Activated CD8-positive, alpha-beta T cell treated with anti-CD3 and anti-CD28 coated beads for 36 hours (primary cell): ENCODE data around the gene VPS4B. TPM values are rescaled to one million over a fixed set of nuclear protein-coding genes. Genes with fewer than 3 reads are reported as not detected.

ENCODE experiments used
- ATAC-seq: fragments of 200-7000 bp; cut with Tn5 transposase; one replicate; pipeline ENCODE4 v1.10.0; 2021; ENCODE audit warnings: mild to moderate bottlenecking, moderate library complexity
- CTCF ChIA-PET: fragments of 350-600 bp; sonication (Branson Sonifier 250); formaldehyde crosslinking; loops from one replicate; lab custom pipeline; 2021; ENCODE audit warnings: antibody characterized with exemption; lab: Charles Lee
- POLR2A ChIA-PET: fragments of 350-600 bp; sonication (Branson Sonifier 250); formaldehyde crosslinking; loops from one replicate; lab custom pipeline; 2021; ENCODE audit warnings: antibody characterized with exemption; lab: Charles Lee
- DNase-seq: peaks from one replicate; pipeline ENCODE4 v3.0.0-alpha.2; 2020
- H3K27ac Mint-ChIP-seq: one replicate; pipeline ENCODE4 v1.8.0; 2021; ENCODE audit warnings: mild to moderate bottlenecking, mixed read lengths
- H3K27me3 Mint-ChIP-seq: one replicate; pipeline ENCODE4 v1.8.0; 2021; ENCODE audit warnings: mixed read lengths
- H3K36me3 Mint-ChIP-seq: one replicate; pipeline ENCODE4 v1.8.0; 2021; ENCODE audit warnings: low read depth, mixed read lengths
- H3K4me1 Mint-ChIP-seq: one replicate; pipeline ENCODE4 v1.8.0; 2021; ENCODE audit warnings: low read depth, mixed read lengths
- H3K4me3 Mint-ChIP-seq: one replicate; pipeline ENCODE4 v1.8.0; 2021; ENCODE audit warnings: mild to moderate bottlenecking, moderate library complexity, mixed read lengths
- H3K9me3 Mint-ChIP-seq: one replicate; pipeline ENCODE4 v1.8.0; 2021; ENCODE audit warnings: mixed read lengths
- intact Hi-C: fragments of 100-400 bp; cut with micrococcal nuclease; formaldehyde crosslinking; loops from one replicate; pipeline ENCODE4 v1.10.0; 2022
- total RNA-seq, 2 experiments: library from RNA; stranded (reverse); gene quantifications; one replicate each; pipeline ENCODE4 v1.2.3, GENCODE V29; 2021
- TF ChIP-seq, protein P1 (sequence below): fragments of 200-600 bp; IDR thresholded peaks from one replicate; pipeline ENCODE4 v1.8.0; 2022; ENCODE audit warnings: antibody characterized with exemption, mild to moderate bottlenecking

VPS4B gene
- total RNA-seq, 2 experiments from 2014 or later: 34.8 to 35.9 TPM

DNA sequence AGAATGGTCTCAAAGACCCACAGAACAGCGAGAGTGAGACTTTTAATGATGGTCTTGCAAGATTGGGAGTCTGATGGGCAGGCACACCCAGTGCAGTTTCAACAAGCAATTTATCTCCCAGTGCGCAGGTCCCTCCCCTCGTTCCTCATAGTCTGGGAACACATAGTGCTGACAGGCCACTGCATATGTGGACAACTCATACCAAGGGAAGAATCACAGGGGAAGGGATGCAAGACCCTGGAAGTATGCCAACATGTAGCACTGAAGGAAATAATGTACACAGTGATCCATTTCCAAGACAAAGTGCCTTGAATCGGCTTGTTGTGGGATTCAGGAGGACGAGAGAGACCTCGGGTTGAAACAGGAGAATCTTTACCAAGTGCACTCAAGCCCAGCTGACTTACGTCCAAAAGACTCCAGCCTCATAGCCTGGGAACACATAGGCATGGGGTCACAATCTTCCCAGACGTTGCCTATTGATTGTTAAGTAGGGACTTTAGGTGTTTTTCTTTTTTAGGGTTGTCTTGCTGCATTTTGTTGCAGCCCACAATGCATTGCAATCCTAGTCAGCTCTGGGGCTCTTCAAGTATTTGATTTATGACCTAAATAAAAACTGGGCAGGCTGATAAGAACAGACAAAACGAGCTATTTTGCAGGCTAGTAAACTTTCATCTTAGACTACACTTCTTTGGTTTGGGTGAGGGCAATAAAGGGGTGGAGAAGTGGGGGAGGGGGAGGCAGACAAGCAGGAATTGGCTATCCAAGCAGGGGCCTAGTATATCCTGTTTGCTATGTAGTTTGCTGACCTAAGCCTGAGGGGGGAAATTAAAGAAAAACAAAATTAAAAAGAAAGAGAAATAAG, 29.8 kb upstream of the VPS4B start:
- Mint-ChIP-seq H3K36me3 (no peaks in the 10 kb centered on the region), H3K9me3 (no peaks in the 10 kb centered on the region), H3K4me1 (no peaks in the 10 kb centered on the region), H3K4me3 (no peak overlapping the region), H3K27ac (no peak overlapping the region), H3K27me3 (no peaks in the 10 kb centered on the region)
- ATAC-seq (no peak), DNase-seq (no peak)
- TF ChIP-seq, protein P1, sequence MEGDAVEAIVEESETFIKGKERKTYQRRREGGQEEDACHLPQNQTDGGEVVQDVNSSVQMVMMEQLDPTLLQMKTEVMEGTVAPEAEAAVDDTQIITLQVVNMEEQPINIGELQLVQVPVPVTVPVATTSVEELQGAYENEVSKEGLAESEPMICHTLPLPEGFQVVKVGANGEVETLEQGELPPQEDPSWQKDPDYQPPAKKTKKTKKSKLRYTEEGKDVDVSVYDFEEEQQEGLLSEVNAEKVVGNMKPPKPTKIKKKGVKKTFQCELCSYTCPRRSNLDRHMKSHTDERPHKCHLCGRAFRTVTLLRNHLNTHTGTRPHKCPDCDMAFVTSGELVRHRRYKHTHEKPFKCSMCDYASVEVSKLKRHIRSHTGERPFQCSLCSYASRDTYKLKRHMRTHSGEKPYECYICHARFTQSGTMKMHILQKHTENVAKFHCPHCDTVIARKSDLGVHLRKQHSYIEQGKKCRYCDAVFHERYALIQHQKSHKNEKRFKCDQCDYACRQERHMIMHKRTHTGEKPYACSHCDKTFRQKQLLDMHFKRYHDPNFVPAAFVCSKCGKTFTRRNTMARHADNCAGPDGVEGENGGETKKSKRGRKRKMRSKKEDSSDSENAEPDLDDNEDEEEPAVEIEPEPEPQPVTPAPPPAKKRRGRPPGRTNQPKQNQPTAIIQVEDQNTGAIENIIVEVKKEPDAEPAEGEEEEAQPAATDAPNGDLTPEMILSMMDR: no peak
- intact Hi-C loops: no loop called here
- ChIA-PET CTCF (no interaction called here), POLR2A (no interaction called here)

DNA sequence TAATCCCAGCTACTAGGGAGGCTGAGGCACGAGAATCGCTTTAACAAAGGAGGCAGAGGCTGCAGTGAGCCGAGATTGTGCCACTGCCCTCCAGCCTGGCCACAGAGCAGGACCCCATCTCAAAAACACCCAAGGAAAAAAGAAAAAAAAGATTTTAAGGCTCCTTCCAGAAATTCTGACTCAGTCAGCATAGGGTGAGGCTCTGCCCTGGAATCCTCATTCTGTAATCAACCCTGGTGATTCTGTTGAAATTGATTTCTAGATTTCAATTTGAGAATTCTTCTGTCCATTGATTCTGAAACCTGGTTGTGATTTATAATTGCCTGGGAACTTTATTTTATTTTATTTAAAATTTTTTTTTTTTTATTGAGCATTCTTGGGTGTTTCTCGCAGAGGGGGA, 27.1 kb upstream of the VPS4B start:
- CTCF ChIA-PET: interaction anchor here (2.2 kb wide), 1 partner anchor 10 kb away, joined by 8 read pairs; no protein-coding TSS in a partner anchor
- POLR2A ChIA-PET: no interaction called here
- H3K27me3 Mint-ChIP-seq: no peaks in the 10 kb centered on the region
- H3K4me1 Mint-ChIP-seq: no peaks in the 10 kb centered on the region
- H3K4me3 Mint-ChIP-seq: no peak overlapping the region
- intact Hi-C loops: no loop called here
- TF ChIP-seq, protein P1: no peak
- no peaks in the 10 kb centered on the region for H3K36me3 Mint-ChIP-seq
- no peak overlapping the region for H3K27ac Mint-ChIP-seq
- no peaks in the 10 kb centered on the region for H3K9me3 Mint-ChIP-seq
- DNase-seq: no peak
- no peak for ATAC-seq

DNA sequence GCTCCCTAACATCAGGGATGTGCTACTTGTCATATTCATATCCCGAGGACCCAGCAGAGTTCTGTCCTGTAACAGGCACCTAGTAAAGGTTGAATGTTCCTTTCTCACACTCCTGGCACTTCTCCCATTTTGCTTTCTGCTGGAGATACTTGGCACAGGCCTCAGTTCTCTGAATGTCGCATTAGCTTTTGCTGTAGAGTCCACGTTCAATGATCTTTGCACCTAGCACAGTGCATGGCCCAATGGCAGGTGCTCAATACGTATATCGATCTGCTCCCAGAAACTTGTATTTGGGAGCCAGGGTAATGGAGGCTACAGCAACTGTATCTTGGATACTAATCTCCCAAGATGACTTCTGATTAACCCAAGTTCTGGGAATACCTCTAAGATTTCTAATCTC, 24.8 kb upstream of the VPS4B start:
- intact Hi-C loops: no loop called here
- CTCF ChIA-PET: interaction anchor here (0.7 to 2.4 kb wide), 6 partner anchors 9 to 430 kb away, joined by 3 to 7 read pairs (median 4); no protein-coding TSS in a partner anchor
- no peak overlapping the region for H3K27ac Mint-ChIP-seq

DNA sequence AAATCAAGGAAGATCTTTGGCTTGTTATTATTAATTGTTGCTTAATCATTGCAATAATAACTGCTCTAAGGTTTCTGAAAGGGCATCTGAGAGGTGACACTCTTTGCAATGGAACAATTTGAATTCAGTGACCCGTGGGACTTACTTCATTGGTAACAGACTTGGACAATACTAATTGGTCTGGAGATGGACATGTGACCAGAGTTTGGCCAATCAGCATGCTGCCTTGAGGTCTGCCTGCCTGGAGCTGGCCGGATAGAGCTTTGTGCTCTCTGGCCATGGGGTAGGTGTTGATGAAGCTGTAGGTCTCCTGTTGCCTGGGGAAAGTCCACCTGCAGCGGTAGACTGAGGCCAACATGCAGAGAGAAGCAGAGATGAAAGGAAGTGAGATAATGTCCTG, 24.0 kb upstream of the VPS4B start:
- DNase-seq: no peak
- Mint-ChIP-seq H3K9me3 (no peaks in the 10 kb centered on the region), H3K36me3 (no peaks in the 10 kb centered on the region), H3K4me3 (no peak overlapping the region), H3K27ac (no peak overlapping the region), H3K27me3 (no peaks in the 10 kb centered on the region), H3K4me1 (no peaks in the 10 kb centered on the region)
- ChIA-PET POLR2A (no interaction called here), CTCF (interaction anchor here (0.7 to 2.4 kb wide), 7 partner anchors 10 to 429 kb away, joined by 3 to 7 read pairs (median 3); no protein-coding TSS in a partner anchor)
- TF ChIP-seq, protein P1: no peak
- ATAC-seq: no peak
- intact Hi-C loops: no loop called here

More for the DNA sequence above, 24.8 kb upstream of the VPS4B start:
- no peaks in the 10 kb centered on the region for H3K36me3 Mint-ChIP-seq
- H3K27me3 Mint-ChIP-seq: no peaks in the 10 kb centered on the region
- H3K9me3 Mint-ChIP-seq: no peaks in the 10 kb centered on the region
- no peaks in the 10 kb centered on the region for H3K4me1 Mint-ChIP-seq
- TF ChIP-seq, protein P1: no peak
- ATAC-seq (no peak), DNase-seq (no peak)
- POLR2A ChIA-PET: no interaction called here
- H3K4me3 Mint-ChIP-seq: no peak overlapping the region

DNA sequence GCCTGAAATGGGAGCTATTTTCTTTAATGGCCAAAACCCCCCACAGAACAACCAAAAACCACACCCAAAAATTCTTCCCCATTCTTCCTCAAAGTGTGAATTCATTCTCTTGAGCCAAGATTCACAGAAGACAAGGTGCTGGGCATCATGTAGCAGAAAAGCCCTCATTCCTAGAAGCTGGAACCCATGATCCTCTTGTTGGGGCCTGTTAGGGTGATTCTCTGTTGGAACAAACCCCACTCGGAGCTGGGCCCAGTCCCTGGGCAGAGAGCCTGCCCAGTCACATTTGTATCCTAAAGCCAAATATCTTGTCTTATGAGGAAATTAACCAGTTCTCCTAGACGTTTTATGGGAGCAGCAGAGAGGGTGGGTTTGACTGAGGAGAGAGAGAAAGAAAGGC, 22.8 kb upstream of the VPS4B start:
- no peaks in the 10 kb centered on the region for H3K27me3 Mint-ChIP-seq
- ChIA-PET POLR2A (interaction anchor here (0.6 kb wide), 1 partner anchor 9 kb away, joined by 3 read pairs; no protein-coding TSS in a partner anchor), CTCF (interaction anchor here (1.0 to 2.4 kb wide), 3 partner anchors 9 to 462 kb away, joined by 3 to 7 read pairs (median 3); no protein-coding TSS in a partner anchor)
- no peaks in the 10 kb centered on the region for H3K4me1 Mint-ChIP-seq
- DNase-seq (no peak), ATAC-seq (no peak)
- TF ChIP-seq, protein P1: no peak
- H3K27ac Mint-ChIP-seq: no peak overlapping the region
- intact Hi-C loops: no loop called here
- no peaks in the 10 kb centered on the region for H3K9me3 Mint-ChIP-seq
- H3K36me3 Mint-ChIP-seq: no peaks in the 10 kb centered on the region
- no peak overlapping the region for H3K4me3 Mint-ChIP-seq
